ENCODE measurements around the gene RHEBL1.

Gene RHEBL1

DNA sequence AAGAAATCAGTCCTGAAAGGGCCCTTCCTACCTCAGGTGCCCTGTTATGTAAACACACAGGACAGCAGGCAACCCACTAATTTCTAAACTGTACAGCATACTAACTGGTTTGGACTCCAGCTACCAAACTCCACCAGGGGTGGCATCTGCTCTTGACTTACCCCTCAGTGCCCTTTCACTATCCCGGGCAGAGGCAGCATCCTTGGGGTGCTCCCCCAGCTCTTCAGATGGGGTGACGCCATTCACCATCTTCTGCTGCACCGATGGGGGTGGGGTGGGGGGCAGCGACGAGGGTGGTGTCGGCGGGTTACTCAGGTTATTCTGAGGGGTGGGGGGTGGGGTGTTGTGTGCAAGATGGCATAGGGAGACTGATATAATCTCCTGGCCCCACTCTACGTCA, 39.7 kb downstream of the RHEBL1 start:
- Mint-ChIP-seq H3K4me3 (no peak overlapping the region), H3K9me3 (no peaks in the 10 kb centered on the region), H3K27me3 (ENCODE audit: low read depth) (no peaks in the 10 kb centered on the region), H3K27ac (no peak overlapping the region), H3K36me3 (ENCODE audit: low read depth) (peaks cover 54% of the 10 kb centered on the region), H3K4me1 (peaks cover 4% of the 10 kb centered on the region)
- TF ChIP-seq, protein P1, sequence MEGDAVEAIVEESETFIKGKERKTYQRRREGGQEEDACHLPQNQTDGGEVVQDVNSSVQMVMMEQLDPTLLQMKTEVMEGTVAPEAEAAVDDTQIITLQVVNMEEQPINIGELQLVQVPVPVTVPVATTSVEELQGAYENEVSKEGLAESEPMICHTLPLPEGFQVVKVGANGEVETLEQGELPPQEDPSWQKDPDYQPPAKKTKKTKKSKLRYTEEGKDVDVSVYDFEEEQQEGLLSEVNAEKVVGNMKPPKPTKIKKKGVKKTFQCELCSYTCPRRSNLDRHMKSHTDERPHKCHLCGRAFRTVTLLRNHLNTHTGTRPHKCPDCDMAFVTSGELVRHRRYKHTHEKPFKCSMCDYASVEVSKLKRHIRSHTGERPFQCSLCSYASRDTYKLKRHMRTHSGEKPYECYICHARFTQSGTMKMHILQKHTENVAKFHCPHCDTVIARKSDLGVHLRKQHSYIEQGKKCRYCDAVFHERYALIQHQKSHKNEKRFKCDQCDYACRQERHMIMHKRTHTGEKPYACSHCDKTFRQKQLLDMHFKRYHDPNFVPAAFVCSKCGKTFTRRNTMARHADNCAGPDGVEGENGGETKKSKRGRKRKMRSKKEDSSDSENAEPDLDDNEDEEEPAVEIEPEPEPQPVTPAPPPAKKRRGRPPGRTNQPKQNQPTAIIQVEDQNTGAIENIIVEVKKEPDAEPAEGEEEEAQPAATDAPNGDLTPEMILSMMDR (IDR thresholded peaks at IDR 0.05; ENCODE audit: unreplicated experiment in 3 of 3), result no peak

DNA sequence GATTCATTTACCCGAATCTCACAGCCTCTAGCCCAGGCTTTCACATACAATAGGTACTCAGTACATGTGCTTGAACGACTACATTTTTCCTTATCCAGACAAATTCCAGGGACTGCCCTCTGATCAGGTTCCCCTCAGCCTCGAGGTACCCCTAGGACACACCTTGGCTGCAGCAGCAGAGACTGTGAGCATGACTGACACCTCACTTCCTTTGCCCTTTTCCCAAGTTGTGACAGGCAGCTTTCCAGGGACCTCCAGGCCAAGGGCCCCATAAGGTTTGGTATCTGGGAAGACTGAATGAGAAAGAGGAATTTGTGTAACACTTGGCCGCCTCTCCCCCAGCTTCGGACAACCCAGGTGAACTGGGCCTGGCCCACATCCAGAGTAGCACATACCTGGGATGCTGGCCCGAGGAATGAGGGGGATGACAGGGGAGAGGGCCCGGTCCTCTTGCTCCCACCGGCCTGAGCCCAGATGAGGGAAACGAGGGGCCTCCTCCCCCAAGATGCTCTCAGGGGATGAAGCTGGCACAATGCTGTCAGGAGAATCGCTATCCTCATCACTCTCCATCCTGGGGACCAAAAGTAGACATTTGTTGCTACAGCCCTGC, 41.0 kb downstream of the RHEBL1 start:
- no peak overlapping the region for H3K27ac Mint-ChIP-seq
- peaks cover 47% of the 10 kb centered on the region for H3K36me3 Mint-ChIP-seq (ENCODE audit: low read depth)
- TF ChIP-seq, protein P1 (IDR thresholded peaks at IDR 0.05; ENCODE audit: unreplicated experiment in 3 of 3), result no peak

DNA sequence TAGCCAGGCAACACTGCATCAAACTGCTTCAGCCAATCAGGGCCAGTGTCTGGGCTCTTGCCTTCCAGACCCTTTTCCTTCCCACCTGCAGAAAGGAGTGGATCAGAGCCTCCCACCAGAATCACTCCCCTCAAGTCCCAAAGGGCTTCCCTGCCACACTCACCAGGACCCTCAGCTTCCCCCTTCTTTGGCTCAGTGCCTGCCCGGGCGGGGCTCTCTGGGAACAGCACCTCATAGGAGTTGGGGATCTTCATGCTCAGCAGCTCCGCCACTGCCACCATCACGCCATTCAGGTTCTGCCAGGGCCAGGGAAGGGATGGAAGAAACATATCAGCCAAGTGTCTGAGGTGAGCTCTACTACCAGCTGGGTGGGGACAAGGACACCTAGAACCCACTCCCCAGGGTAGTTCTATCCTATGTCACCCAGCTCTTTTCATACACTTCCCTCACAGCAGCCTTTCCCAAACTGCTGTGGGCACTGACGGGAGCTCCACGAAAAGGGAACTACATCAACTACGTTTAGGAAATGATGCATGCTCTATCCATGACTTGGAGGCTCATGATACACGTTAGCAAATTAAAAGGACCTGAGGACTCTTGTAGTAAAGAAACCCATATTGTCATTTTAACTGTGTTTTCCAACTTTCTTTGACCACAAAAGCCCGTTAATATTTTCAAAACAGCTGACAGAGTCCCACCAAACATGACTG, 41.8 kb downstream of the RHEBL1 start:
- no peak overlapping the region for H3K4me3 Mint-ChIP-seq
- H3K27me3 Mint-ChIP-seq (ENCODE audit: low read depth), result no peaks in the 10 kb centered on the region
- peaks cover 51% of the 10 kb centered on the region for H3K36me3 Mint-ChIP-seq (ENCODE audit: low read depth)
- H3K9me3 Mint-ChIP-seq, result no peaks in the 10 kb centered on the region
- H3K4me1 Mint-ChIP-seq, result no peaks in the 10 kb centered on the region
- TF ChIP-seq, protein P1 (IDR thresholded peaks at IDR 0.05; ENCODE audit: unreplicated experiment in 3 of 3), result no peak
- no peak overlapping the region for H3K27ac Mint-ChIP-seq

More for the DNA sequence above, 41.0 kb downstream of the RHEBL1 start:
- H3K9me3 Mint-ChIP-seq, result no peaks in the 10 kb centered on the region
- peaks cover 1% of the 10 kb centered on the region for H3K4me1 Mint-ChIP-seq
- H3K4me3 Mint-ChIP-seq, result no peak overlapping the region
- no peaks in the 10 kb centered on the region for H3K27me3 Mint-ChIP-seq (ENCODE audit: low read depth)

DNA sequence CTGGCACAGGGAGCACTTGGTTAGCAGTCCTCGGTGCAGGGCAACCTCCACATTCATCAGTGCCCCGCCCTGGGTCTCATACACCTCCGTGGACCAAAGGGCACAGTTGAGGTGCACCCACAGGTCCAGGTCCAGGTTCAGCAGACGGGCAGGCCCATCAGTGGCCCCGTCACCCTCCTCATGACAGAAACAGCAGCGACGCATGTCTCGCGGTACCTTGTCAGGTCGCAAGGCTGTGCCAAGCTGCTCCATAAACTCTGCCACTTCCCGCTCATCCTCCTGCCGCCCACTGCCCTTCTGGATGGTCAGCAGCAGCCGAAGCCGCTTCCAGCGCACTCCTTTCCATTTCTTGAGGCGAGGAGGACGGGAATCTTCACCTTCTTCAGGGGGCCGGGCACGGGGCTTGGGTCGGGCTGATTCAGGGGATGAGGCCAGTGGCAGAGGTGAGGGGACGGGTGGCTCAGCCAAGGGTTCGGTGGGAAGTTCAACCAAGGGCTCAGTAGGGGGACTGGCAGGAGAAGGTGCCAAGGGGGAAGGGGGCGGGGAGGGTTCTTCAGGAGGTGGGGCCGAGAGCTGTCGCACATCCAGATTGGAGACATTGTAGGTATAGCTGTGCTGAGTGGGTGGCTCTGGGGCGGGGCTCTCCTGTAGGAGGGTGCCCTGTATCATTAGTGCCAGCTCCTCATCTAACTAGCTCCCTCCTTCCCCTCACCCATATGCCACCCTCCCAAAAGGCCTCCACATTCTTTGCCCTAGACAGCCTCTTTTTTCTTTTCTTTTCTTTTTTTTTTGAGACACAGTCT, 42.9 kb downstream of the RHEBL1 start:
- Mint-ChIP-seq H3K9me3 (no peaks in the 10 kb centered on the region), H3K27me3 (ENCODE audit: low read depth) (no peaks in the 10 kb centered on the region), H3K36me3 (ENCODE audit: low read depth) (peaks cover 63% of the 10 kb centered on the region), H3K4me1 (no peaks in the 10 kb centered on the region), H3K27ac (no peak overlapping the region), H3K4me3 (no peak overlapping the region)
- TF ChIP-seq, protein P1 (IDR thresholded peaks at IDR 0.05; ENCODE audit: unreplicated experiment in 3 of 3), result no peak

DNA sequence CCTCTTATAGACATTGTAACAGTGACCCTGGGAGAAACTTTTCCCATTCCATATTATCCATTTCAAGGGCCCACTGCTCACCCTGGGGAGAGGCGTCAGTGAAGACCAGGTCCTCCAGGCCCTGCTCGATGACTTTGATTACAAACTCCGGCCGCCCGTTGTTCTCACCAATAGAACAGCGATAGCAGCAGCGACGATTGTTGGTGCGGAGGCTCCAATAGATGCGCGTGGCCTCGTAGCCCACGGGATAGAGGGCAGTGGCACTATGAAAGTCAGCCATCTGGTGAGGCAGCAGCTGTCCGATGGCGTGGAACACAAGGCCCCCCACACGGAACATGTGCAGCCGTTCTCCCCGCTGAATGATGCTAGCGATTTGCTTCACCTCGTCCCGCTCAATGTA, 43.7 kb downstream of the RHEBL1 start:
- TF ChIP-seq, protein P1 (IDR thresholded peaks at IDR 0.05; ENCODE audit: unreplicated experiment in 3 of 3), result no peak
- Mint-ChIP-seq H3K27ac (peak overlapping the region in 1 of 3 experiments; percentile 2), H3K27me3 (ENCODE audit: low read depth) (no peaks in the 10 kb centered on the region), H3K9me3 (no peaks in the 10 kb centered on the region), H3K36me3 (ENCODE audit: low read depth) (peaks cover 64% of the 10 kb centered on the region), H3K4me1 (no peaks in the 10 kb centered on the region), H3K4me3 (no peak overlapping the region)

Data from nephron (organoid).